HepG2 (cell line): ENCODE measurements around the gene PDZD2. TPM values are rescaled to one million over a fixed set of nuclear protein-coding genes. Genes with fewer than 3 reads are reported as not detected.

Experiments
- FOXM1 ChIP-seq: sonication (generic); formaldehyde crosslinking; IDR thresholded peaks from 2 replicates; pipeline ENCODE4 v1.5.0; 2020; ENCODE audit warnings: missing genetic modification reagents
- HHEX ChIP-seq: IDR thresholded peaks from 2 replicates; pipeline ENCODE4 v1.6.1; 2016; ENCODE audit warnings: control low read depth
- MIER3 ChIP-seq: IDR thresholded peaks from 2 replicates; pipeline ENCODE4 v1.6.1; 2016; ENCODE audit warnings: missing compliant biosample characterization, borderline replicate concordance
- NONO ChIP-seq, 2 experiments: fragments of 450-650 bp in 1 of 2; sonication (generic) in 1 of 2; formaldehyde crosslinking in 1 of 2; IDR thresholded peaks in 1 of 2; conservative IDR thresholded peaks in 1 of 2; 2 replicates each; pipeline versions ENCODE4 v1.6.1 to v1.8.0; 2017 to 2022; ENCODE audit warnings: mild to moderate bottlenecking in 1 of 2, missing genetic modification reagents in 1 of 2, moderate library complexity in 1 of 2
- NR2F6 ChIP-seq, 2 experiments: IDR thresholded peaks; 2 replicates each; pipeline ENCODE4 v1.6.1; 2016; ENCODE audit warnings: antibody characterized with exemption in 1 of 2, mild to moderate bottlenecking in 1 of 2
- polyA plus RNA-seq, 8 experiments: library from polyadenylated mRNA; depleted of rRNA in 3 of 8; stranded (reverse) in 7 of 8; unstranded in 1 of 8; fragments of >200 nt; fragmentation: Illumina TruSeq in 4 of 8; extraction: Trizol in 4 of 8; gene quantifications; 2 replicates each; pipeline versions ENCODE4 v1.2.1 to v1.2.3, GENCODE V29; 2011 to 2016; ENCODE audit warnings: low read depth in 4 of 8, missing spikeins in 1 of 8, mixed read lengths in 1 of 8; ENCODE audit not compliant: insufficient read depth in 1 of 8
- total RNA-seq, 5 experiments: library from RNA; depleted of rRNA; stranded (reverse); fragments of >200 nt; fragmentation: Illumina TruSeq; extraction: Trizol; gene quantifications; 2 replicates each; pipeline ENCODE4 v1.2.3, GENCODE V29; 2016; ENCODE audit warnings: low read depth in 1 of 5
- TF ChIP-seq, protein P1 (sequence below): sonication (generic); formaldehyde crosslinking; IDR thresholded peaks from 2 replicates; pipeline ENCODE4 v1.4.0; 2020; ENCODE audit warnings: missing genetic modification reagents
- TF ChIP-seq, protein P2 (sequence below): sonication (generic); formaldehyde crosslinking; IDR thresholded peaks from 2 replicates; pipeline ENCODE4 v1.5.0; 2020; ENCODE audit warnings: mild to moderate bottlenecking, missing genetic modification reagents, borderline replicate concordance
- TF ChIP-seq, protein P3 (sequence below): sonication (generic); formaldehyde crosslinking; IDR thresholded peaks from 2 replicates; pipeline ENCODE4 v1.5.1; 2020; ENCODE audit warnings: mild to moderate bottlenecking, missing genetic modification reagents, moderate library complexity

Gene PDZD2
- total and polyA plus RNA-seq, 2 of the 13 experiments (the other 11 are each of a cell fraction or from before 2014, with no cell fraction given), result 0.04 TPM; not detected in 1

DNA sequence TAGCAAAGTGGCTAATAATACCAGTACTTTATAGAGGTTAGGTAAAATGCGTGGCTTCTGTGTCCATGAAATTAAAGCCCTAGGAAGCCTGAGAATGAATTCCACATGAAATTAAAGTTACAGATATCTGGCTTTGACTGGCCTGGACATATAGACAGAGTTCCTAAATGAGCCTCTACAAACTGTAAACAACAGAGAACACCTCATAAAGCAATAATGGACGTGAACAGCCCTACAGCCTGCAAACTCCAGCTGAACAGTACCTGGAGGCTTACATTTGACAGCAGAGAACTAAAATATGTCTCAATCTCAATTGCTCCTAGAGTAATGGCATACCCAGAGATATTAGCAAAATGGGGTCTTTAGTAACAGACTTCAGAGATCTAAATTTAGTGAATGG lies 506.4 kb downstream of the PDZD2 start (continued):
- no peak for TF ChIP-seq NR2F6 (IDR thresholded peaks at IDR 0.05)
- TF ChIP-seq NR2F6 (CRISPR knock-in tag; IDR thresholded peaks at IDR 0.05), result no peak
- TF ChIP-seq, protein P1, sequence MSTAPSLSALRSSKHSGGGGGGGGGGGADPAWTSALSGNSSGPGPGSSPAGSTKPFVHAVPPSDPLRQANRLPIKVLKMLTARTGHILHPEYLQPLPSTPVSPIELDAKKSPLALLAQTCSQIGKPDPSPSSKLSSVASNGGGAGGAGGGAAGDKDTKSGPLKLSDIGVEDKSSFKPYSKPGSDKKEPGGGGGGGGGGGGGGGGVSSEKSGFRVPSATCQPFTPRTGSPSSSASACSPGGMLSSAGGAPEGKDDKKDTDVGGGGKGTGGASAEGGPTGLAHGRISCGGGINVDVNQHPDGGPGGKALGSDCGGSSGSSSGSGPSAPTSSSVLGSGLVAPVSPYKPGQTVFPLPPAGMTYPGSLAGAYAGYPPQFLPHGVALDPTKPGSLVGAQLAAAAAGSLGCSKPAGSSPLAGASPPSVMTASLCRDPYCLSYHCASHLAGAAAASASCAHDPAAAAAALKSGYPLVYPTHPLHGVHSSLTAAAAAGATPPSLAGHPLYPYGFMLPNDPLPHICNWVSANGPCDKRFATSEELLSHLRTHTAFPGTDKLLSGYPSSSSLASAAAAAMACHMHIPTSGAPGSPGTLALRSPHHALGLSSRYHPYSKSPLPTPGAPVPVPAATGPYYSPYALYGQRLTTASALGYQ, result no peak
- TF ChIP-seq, protein P2, sequence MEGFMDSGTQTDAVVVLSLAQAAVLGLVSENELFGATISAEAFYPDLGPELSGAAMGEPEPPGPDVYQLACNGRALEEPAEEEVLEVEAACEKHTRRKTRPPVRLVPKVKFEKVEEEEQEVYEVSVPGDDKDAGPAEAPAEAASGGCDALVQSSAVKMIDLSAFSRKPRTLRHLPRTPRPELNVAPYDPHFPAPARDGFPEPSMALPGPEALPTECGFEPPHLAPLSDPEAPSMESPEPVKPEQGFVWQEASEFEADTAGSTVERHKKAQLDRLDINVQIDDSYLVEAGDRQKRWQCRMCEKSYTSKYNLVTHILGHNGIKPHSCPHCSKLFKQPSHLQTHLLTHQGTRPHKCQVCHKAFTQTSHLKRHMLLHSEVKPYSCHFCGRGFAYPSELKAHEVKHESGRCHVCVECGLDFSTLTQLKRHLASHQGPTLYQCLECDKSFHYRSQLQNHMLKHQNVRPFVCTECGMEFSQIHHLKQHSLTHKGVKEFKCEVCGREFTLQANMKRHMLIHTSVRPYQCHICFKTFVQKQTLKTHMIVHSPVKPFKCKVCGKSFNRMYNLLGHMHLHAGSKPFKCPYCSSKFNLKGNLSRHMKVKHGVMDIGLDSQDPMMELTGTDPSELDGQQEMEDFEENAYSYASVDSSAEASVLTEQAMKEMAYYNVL (CRISPR knock-in tag), result no peak
- no peak for TF ChIP-seq MIER3 (CRISPR knock-in tag)
- no peak for TF ChIP-seq FOXM1
- no peak for TF ChIP-seq NONO (IDR thresholded peaks at IDR 0.05)
- no peak for TF ChIP-seq NONO (CRISPR knock-in tag; conservative IDR thresholded peaks at IDR 0.05)
- TF ChIP-seq HHEX (CRISPR knock-in tag), result no peak
- TF ChIP-seq, protein P3, sequence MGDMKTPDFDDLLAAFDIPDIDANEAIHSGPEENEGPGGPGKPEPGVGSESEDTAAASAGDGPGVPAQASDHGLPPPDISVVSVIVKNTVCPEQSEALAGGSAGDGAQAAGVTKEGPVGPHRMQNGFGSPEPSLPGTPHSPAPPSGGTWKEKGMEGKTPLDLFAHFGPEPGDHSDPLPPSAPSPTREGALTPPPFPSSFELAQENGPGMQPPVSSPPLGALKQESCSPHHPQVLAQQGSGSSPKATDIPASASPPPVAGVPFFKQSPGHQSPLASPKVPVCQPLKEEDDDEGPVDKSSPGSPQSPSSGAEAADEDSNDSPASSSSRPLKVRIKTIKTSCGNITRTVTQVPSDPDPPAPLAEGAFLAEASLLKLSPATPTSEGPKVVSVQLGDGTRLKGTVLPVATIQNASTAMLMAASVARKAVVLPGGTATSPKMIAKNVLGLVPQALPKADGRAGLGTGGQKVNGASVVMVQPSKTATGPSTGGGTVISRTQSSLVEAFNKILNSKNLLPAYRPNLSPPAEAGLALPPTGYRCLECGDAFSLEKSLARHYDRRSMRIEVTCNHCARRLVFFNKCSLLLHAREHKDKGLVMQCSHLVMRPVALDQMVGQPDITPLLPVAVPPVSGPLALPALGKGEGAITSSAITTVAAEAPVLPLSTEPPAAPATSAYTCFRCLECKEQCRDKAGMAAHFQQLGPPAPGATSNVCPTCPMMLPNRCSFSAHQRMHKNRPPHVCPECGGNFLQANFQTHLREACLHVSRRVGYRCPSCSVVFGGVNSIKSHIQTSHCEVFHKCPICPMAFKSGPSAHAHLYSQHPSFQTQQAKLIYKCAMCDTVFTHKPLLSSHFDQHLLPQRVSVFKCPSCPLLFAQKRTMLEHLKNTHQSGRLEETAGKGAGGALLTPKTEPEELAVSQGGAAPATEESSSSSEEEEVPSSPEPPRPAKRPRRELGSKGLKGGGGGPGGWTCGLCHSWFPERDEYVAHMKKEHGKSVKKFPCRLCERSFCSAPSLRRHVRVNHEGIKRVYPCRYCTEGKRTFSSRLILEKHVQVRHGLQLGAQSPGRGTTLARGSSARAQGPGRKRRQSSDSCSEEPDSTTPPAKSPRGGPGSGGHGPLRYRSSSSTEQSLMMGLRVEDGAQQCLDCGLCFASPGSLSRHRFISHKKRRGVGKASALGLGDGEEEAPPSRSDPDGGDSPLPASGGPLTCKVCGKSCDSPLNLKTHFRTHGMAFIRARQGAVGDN, result no peak
- TF ChIP-seq, all 625 proteins: peak for 0
